NCI-H524 treated with DMSO at 0.1 percent for 48 hours (cell line): ENCODE results near the gene POU2F3.
"Not testable (repeated sequence)": the region's sequence is repeated elsewhere in the genome, so short reads cannot be mapped to it uniquely, and the experiment has no call there.

Experiments used
- DNase-seq: peaks from one replicate; lab custom pipeline; 2025; lab: John Stamatoyannopoulos, UW

POU2F3 gene

DNA sequence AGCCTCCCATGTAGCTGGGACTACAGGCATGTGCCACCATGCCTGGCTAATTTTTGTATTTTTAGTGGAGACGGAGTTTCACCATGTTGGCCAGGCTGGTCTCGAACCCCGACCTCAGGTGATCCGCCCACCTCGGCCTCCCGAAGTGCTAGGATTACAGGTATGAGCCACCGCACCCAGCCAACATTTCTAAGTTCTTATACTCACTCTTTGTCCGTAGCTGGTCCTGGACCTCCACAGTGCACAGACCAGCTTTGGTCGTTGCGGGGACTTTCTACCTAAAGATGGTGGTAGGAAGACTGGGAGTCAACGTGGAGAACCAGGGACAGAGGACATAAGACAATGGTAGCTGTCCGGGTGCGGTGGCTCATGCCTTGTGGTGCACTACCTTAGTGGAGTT, 13.4 kb downstream of the POU2F3 start:
- not testable (repeated sequence) for DNase-seq

DNA sequence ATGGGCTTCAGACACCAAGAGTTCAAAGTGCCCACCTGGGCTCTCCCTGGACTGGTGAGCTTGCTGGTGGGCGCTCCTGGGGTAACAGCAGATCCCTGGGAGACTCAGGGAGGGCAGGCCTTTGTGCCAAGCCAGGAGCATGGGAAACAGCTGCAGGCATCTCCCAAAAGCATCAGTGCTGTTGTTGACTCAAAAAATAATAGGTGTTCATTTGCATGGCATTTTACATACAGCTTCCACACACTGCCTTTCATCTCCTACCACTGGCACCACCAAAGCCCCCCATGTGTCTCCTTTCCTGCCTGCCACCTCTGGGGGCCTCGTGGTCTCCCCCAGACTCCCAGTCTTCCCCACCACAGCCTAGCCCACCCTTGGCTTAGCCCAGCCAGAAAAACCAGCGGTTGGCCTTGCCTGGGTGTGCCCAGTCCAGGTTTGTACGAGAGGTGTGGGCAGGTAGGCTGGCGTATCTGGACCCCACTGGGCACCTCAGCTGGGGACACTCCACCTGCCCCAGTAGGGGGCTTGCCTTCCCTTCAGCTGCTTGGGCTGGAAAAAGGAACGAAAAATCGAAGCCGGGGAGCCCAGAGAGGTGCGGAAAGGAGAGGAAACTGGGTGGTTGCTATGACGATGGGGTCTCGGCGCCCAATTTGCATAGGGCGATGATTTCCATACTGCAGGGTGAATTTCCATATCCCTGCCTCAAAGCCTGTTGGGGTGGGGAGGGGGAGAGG, 15.0 kb downstream of the POU2F3 start:
- no peak for DNase-seq

DNA sequence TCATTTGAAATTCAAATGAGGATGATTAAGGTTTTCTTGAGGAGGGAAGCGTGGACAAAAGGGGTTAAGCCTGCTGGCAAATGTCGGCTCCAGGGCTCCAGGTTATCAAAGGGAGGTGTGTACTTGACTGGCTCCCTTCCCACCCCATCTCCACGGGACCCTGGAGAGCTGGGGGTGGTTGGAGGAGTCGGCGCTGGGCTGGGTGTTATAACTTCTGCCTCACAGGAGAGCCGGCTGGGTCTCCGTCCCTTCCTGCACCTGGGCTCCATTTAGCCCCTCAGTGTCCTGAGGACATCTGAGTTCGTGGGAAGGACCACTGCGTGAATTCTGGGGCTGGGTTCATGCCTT, 15.6 kb downstream of the POU2F3 start:
- DNase-seq = no peak

DNA sequence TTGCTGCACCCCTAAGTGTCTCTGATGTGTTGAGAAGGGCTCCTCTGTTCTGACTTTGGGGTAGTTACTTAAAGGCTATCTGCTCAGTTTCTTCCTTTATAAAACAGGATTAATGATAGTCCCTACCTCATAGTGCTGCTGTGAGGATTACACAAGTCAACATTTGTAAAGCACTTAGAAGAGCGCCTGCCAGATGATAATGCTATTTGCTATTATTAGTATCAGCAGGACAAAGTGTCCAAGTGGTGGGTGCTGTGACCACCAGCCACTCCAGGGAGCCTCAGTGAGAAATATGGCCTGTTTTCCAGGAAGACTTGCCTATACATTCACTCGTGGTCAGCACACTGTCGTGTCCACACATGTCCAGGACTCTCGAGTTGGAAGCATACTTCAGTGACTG, 16.2 kb downstream of the POU2F3 start:
- no peak for DNase-seq

DNA sequence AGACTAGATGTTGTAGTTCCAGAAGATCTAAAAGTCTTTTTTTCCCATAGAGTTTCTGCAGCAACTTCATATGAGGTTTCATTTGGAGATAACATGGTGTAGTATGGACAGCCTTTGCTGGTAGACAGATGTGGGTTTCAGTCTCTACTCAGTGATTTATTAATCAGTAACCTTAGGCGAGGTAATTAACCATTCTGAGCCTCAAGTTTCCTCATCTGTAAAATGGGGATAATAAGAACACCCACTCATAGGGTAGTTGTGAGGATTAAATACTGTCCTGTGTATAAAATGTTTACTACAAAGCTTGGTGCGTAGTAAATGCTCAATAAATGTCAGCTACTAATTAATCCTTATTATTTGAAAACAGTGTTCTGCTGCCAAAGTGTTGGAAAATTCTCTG, 16.8 kb downstream of the POU2F3 start:
- DNase-seq = no peak

DNA sequence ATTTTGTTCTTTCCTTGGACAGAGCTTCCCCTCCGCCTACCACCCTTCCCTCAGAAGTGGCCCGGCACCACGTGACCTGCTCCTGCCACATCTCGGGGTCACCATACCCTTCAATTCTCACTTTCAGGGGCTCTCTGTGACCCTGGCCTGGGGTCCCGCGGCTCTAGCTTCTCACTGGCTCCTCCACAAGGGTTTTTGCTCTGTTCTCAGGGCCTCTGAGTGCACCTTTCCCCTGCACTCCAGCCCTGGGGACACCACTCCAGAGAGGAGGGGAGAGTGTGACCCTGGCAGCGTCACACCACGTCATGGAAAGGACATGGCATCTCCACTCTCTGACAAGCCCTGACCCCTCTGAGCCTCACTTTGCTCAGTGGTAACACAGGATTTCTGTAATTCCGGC, 17.4 kb downstream of the POU2F3 start:
- DNase-seq = no peak

DNA sequence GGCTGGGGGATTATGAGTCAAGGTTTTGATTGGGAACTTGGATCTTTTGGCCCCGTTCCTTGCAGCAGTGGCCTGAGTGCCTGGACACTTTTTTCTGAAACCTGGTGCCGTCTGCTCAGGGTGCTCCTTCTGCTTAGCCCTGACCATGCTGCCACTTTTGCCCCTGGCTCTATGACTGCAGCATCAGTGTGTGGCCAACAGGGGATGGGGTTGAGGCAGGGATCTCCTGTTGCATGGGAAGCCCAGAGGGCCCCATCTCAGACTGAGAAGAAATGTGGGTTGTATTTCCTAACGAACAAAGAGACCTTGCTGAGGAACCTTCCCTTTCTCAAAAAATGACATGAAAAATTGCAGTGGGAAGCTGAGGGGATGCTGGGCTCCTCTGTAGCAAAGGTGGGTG, 18.7 kb downstream of the POU2F3 start:
- DNase-seq = no peak

DNA sequence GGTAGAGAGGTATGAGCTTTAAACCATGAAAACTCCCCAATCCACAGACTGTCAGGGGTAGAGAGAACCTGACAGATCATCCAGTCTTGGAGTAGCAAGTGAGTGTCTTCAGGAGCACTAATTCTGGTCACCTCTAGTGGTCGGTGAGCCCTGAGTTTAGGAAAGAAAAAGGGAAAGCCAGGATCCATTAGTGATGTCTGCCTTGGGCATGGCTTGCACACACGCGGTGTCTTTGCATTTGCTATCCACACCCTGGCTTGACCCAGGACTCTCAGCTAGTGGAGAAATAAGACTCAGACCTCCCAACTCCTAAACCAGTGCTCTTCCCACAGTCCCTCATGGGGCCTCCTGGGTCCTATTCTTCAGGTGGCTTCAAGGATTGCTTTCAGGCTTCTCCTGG, 19.3 kb downstream of the POU2F3 start:
- no peak for DNase-seq

DNA sequence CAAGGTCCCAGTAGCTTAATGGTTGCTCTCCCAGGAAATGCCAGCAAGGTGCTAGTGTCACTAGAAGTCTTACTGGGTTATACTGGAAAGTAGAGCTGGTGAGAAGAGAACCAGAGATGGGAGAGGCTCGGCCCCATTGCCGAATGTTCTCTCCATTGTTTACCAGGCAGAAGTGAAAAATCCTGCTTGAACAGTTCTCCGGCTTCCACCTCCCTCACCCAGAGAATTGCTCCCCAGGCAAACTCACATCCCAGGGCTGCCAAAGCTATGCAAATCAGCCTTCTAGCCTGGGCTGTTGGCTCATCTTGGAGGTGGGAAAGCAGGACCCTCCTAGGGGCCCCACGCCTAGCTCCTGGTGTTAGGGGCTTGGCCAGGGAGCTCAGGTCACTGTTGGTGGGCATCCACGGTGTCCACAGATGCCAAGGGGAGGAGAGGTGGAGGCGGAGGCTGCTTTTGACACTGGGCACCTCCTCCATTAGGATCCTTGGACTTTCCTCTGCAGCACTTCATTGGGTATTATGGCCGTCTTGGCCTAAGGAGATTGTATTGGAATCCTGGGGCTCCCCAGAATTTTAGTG, 20.1 kb downstream of the POU2F3 start:
- DNase-seq = no peak

DNA sequence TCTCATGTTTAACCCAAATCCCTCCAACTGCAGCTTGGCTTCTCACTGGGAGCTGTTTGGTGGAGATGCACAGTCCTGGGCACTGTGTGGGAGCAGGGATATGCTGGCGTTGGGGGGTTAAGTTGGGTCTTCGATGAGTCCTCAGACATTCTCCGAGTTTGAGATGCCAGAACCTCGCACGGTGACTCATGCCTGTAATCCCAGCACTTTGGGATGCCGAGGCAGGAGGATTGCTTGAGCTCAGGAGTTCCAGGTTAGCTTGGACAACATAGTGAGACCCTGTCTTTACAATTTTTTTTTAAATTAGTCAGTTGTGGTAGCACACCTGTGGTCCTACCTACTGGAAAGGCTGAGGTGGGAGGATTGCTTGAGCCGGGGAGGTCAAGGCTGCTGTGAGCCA, 20.7 kb downstream of the POU2F3 start:
- no peak for DNase-seq

DNA sequence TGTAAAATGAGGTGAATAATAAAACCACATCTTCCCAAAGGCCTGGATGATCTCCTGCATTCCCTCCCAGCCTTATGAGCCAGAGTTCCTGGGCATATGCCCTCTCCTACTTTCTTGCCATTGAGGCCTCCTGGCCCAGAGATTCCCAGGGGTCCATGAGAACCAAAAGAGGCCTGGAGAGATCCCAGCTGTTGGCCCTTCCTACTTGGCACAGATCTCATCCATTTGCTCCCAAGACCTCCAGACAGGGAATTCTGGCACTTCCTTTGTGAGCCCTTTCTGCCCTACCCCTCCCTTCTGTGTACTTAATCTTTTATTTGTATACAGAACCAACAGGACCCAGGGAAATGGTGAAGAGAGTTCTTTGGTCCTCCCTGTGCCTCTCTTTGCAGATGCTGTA, 21.4 kb downstream of the POU2F3 start:
- no peak for DNase-seq

DNA sequence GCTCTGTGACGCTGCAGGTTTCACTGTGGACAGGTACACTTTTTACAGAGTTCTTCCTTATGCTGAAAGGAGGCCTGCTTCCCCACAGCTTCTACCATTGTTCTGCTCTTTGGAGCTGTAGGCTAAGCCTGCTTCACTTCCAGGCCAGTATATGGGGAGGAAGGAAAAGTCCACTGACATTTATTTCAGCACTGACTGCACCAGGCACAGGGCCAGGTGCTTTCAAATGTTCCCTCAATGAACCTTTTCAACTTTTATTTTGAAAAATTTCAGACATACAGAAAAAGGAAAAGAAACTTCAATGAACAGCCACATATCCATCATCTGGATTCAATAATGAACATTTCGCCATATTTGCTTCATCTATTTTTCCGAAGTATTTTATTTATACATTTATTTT, 22.0 kb downstream of the POU2F3 start:
- no peak for DNase-seq

DNA sequence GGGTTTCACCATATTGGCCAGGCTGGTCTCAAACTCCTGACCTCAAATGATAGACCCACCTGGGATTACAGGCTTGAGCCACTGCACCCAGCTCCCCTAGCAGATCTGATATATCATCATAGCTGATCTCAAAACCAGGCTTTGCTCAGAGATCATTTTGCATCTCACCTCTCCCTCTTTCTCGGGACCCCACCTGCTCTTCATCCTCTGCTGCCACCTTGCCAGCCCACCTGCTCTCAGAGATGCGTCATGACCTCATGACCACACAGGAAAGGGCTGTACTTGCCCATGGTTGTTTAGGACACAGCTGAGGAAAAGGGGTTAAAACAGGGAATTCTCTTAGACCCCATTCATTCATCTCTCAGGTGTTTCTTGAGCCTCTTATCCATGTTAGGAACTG, 27.4 kb downstream of the POU2F3 start:
- no peak for DNase-seq

DNA sequence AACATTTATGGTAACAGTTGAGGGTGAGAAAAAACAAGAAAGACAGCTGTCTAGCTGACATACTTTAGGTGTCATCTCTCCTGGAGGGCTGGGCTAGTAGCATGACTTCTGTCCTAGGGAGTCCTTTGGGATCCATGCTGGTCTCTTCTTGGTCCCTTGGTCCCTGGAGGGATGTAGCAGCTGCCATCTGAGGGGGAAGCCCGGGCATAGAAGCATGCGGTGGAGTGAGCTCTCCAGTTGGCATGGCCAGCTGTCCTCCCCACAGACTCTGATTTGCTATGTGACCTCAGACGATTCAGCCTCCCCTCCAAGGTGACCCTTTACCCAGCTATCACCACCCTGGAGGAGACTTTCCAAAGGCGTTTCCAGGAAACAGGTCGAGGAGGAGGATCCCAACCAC, 28.7 kb downstream of the POU2F3 start:
- DNase-seq = no peak

DNA sequence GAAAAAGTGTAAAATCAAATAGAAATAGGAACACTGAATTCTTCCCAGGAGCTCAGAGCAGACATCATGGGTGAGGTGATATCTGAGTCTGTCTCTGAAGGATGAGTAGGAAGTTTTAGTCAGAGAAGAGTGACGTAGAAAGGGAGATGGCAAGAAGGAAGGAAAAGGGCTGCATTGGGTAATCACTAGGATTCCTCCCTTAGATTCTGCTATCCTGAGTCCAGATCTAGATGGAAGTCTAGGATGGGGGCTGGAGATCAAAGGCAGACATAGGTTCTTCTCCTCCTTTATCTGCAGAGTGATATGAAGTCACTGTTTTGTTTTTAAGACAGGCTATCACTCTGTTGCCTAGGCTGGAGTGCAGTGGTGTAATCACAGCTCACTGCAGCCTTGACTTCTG, 30.4 kb downstream of the POU2F3 start:
- no peak for DNase-seq

DNA sequence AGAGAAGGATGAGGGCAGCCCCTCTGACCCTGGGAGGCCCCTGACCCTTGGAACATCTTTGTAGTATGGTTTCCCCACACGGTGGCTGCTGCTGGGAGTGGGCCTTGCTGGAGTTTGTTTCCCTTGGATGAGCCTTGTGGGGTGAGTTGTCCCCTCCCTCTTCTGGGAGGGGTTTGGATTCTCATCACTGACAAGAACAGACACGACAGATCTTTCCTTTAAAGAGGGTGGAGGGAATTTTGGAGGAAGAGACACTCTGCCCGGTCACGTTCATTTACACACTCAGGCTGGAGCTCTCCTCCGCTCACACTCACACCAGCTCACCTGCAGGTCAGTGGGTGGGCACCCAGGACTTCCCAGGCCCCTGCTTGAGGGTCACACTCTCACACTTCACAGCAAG, 31.7 kb downstream of the POU2F3 start:
- no peak for DNase-seq

DNA sequence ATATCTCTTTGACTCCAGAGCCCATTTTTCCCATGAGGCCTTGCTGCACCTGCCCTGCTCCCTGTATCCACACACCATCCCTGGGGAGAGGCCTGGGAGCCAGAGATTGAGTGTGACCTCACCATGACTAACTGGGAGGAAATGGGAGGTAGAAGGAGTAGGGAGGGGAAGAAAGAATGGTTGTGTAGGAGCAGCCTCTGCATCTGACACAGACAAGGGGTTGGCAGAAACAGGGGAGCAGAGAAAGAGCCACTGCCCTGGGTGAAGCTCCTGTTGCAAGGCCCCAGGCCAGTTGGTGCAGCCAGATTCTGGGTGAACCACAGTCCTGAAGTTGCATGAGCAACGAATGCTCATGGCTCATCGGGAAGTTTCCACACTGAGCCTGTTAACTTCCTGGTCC, 32.4 kb downstream of the POU2F3 start:
- no peak for DNase-seq

DNA sequence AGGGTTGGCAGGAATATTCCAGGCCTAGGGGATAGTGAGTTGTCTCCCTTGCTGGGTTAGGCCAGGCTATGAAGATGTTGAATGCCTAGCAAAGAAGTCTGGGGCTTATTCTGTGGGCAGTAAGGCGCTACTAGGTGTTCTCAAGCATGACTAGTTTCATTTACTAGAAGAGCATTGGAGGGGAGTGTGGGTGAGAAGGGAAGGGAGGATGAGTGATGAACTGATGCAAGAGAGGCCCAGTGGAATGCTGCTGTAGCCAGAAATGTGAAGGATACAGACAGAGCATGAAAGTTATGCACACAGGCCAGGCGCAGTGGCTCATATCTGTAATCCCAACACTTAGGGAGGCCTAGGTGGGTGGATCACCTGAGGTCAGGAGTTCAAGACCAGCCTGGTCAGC, 33.5 kb downstream of the POU2F3 start:
- no peak for DNase-seq

DNA sequence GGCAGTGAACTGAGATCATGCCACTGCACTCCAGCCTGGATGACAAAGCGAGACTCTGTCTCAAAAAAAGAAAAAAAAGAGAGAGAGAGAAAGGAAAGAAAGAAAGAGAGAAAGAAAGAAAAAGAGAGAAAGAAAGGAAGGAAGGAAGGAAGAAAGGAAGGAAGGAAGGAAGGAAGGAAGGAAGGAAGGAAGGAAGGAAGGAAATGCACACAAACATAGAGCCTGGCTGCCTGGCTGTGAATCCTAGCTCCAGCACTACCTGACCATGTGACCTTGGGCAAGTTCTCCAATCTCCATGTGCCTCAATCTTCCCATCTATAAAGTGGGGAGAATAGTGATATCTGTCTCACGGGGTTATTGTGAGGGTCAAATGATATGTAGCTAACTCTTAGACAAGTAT, 34.0 kb downstream of the POU2F3 start:
- not testable (repeated sequence) for DNase-seq

DNA sequence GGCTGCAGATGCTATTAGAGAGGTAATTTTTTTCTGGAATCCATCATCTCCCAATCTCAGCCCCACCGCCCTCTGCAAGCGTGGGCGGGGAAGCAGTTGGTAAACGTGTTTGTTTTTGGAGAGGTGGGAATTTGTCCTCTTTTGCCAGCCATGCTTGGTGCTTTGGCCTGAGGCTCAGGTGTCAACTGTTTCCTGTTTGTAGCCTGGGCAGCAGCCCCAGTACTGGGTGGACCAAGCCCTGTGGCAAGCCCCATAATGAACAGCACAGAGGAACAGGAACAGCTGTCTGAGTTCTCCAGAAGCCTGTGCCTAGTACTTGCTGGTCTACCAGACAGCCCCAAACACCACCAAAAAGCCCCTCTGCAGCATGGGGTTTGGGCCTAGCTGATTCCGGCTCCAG, 39.6 kb downstream of the POU2F3 start:
- DNase-seq = no peak

DNA sequence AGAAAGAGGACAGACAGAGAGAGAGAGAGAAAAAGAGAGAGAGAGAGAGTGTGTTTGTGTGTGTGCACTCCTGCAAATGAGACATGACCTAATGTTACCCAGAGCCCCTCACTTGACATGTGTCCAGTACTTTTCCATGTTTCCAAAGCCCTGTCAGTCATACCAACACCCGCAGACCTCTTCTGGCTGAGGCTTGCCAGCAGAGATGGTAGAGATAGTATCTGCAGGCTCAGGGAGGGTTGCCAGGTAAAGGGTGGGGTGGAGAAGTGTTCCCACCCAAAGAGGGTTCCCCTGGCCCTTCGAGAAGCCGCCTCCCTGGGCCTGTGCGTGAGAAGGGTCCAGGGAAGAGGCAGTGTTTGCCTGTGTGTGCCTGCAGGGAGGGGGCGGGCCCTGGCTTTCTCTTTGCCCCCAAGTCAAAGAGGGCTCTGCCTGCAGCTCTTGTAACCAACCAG, 40.7 kb downstream of the POU2F3 start:
- no peak for DNase-seq

DNA sequence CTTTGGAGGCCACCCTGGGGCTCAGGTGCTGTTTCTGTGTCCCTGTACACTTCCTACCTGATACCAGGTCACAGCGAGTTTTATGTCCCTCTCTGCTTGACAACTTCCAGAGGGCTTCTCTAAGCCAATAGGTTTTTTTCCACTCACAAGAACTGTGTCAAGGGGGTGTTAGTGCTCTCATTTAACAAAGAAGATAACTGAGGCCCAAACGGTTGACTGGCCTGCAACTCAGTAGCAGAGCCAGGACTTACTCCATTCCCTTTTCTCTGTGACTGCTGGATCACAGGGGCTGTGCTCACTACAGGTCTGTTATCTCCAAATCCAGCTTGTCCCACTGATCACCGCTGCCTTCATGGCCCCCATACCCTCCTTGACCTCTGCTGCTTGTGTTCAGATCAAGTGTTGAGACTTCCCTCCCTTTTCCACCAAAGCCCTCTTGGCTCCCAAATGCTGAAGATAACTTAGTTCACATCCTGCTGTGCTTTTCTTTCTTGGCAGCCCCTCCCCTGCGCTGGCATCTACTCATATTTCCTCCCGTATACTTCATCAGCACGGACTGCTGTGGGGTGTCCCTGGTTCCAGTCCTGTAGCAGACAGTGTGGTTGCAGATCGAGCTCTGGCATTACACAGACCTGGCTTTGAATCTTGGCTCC, 41.3 kb downstream of the POU2F3 start:
- no peak for DNase-seq

DNA sequence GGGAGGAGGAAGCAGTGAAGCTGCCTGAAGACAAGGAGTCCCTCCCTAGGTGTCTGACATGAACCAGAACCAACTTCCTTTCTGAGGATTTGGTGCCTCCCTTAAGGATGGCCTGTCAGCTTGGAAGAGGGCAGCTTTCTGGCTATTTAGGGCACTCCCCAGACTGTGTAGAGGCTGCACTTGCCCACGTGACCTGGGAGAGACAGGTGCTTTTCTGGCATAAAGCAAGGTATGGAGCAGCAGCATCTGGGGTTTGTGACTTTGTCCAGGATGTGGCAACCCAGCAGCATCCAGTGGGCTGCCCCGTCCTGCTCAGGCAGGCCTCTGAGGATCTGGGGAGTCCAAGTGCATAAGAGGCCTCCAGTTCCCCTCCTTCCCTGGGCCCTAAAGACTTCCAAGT, 43.2 kb downstream of the POU2F3 start:
- no peak for DNase-seq

DNA sequence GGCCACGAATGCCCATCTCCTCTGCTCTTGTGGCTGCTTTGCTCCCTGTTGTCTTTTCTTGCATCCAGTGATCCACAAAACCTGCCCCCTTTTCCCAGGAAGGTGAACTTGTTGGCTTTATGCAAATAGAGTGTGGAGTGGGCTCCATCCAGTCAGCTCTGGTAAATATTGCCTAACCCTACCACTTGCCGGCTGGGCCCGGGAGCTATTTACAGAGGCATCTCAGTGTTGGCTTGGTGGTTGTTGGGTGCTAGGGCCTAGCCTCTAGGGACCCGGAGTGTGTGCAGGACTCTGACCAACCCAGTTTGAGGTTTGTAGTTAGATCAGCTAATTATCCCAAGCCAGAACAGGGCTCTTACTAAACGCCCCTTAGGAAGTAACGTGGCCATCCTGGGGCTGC, 44.3 kb downstream of the POU2F3 start:
- DNase-seq = no peak
